ENCODE results near the gene CCDC116. TPM values are rescaled to one million over a fixed set of nuclear protein-coding genes. Genes with fewer than 3 reads are reported as not detected.
"Not testable (repeated sequence)": the region's sequence is repeated elsewhere in the genome, so short reads cannot be mapped to it uniquely, and the experiment has no call there.

Gene CCDC116
- total and polyA plus RNA-seq, 2 donors: 0.37 to 0.53 TPM

DNA sequence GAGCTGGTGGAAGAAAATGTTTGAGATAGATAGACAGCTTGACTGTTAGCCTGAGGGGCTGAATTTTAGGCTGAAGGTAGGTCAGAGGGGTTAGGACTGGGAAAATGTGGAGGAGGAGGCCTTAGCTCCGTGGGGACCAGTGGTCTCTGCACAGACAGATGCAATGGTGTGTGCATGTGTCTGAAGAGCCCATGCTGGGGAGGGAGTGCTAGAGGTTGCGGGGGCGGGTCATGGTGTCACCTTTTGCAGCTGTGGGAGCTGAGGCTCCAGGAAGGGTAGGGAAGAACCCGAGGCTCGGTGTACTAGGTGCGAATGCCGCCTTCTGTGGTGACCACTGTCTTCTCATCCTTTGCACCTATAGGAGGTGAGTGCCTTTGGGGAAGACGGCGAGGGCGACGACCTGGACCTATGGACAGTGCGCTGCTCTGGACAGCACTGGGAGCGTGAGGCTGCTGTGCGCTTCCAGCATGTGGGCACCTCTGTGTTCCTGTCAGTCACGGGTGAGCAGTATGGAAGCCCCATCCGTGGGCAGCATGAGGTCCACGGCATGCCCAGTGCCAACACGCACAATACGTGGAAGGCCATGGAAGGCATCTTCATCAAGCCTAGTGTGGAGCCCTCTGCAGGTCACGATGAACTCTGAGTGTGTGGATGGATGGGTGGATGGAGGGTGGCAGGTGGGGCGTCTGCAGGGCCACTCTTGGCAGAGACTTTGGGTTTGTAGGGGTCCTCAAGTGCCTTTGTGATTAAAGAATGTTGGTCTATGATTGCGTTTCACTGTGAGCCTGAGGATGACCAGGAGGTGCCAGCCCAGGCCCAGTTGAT is 11.2 kb downstream of the CCDC116 start:
- WGBS: 90% methylated on average over 22 of the region's 22 CpGs
- no peaks in the 10 kb centered on the region for H3K36me3 ChIP-seq (ENCODE audit: insufficient read depth)
- no peak overlapping the region for H3K4me3 ChIP-seq (ENCODE audit: low read depth, low read length)

DNA sequence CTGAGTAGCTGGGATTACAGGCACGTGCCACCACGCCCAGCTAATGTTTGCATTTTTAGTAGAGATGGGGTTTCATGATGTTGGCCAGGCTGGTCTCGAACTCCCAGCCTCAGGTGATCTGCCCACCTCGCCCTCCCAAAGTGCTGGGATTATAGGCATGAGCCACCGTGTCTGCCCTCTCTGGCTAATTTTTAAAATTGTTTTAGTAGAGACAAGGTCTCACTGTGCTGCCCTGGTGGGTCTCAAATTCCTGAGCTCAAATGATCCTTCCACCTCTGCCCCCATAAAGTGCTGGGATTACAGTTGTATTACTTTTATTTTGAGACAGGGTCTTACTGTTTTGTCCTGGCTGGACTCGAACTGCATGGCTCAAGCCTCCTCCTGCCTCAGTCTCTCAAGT is 13.0 kb downstream of the CCDC116 start:
- WGBS: 92% methylated on average over 6 of the region's 6 CpGs
- H3K4me1 ChIP-seq (ENCODE audit: insufficient read depth); H3K27ac ChIP-seq (ENCODE audit: low read depth); H3K4me3 ChIP-seq (ENCODE audit: low read depth, low read length); H3K36me3 ChIP-seq (ENCODE audit: insufficient read depth); DNase-seq (ENCODE audit: extremely low spot score): not testable (repeated sequence)

More for the DNA sequence above, 11.2 kb downstream of the CCDC116 start:
- DNase-seq (ENCODE audit: extremely low spot score): no peak
- no peak overlapping the region for H3K27ac ChIP-seq (ENCODE audit: low read depth)
- no peaks in the 10 kb centered on the region for H3K4me1 ChIP-seq (ENCODE audit: insufficient read depth)

DNA sequence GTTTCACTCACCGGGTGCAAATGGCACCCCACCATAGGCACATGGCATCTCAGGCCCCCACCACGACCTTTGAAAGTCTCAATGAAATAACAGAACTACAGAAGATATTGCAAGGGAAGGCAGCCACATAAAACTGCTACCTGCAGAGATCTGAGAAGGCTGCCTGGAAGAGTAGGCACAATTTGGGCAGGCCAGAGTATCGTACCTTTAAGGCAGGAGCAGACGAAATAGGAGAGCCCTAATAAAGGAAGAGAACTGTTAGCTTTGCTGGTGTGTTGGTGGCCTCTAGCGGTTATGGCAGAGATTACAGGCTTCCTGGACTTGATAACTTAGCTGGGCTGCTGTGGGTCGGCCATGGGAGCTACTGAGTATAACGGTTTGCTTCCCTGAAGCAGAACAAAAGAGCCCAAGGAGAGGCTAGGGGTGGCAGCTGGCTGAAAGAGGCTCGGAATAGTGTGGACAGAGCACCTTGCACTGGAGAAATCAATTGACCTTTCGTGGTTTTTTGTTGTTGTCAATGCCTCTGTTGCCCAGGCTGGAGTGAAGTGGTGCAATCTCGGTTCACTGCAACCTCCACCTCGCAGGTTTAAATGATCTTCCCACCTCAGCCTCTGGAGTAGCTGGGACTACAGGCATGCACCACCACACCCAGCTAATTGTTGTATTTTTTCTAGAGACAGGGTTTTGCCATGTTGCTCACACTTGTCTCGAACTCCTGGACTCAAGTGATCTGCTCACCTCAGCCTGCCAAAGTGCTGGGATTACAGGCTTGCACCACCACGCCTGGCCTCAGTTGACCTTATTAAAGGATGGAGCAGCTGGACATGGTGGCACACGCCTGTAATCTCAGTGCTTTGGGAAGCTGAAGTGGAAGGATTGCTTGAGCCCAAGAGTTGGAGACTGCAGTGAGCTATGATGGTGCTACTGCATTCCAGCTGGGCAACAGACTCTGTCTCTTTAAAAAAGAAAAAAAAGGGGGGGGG is 14.3 kb downstream of the CCDC116 start:
- no peaks in the 10 kb centered on the region for H3K36me3 ChIP-seq (ENCODE audit: insufficient read depth)
- 45% methylated on average over 14 of the region's 14 CpGs for WGBS
- no peak for DNase-seq (ENCODE audit: extremely low spot score)

DNA sequence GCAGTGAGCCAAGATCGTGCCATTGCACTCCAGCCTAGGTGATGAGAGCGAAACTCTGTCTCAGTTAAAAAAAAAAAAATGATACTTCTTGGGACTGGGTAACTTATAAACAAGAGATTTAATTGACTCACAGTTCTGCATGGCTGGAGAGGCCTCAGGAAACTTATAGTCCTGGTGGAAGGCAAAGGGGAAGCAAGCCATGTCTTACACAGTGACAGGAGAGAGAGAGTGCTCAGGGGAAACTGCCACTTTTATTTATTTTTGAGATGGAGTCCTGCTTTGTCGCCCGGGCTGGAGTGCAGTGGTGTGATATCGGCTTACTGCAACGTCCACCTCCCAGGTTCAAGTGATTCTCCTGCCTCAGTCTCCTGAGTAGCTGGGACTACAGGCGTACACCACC is 17.7 kb downstream of the CCDC116 start:
- H3K4me3 ChIP-seq (ENCODE audit: low read depth, low read length): no peak overlapping the region
- H3K27ac ChIP-seq (ENCODE audit: low read depth): no peak overlapping the region
- H3K4me1 ChIP-seq (ENCODE audit: insufficient read depth): no peaks in the 10 kb centered on the region
- DNase-seq (ENCODE audit: extremely low spot score): no peak
- H3K36me3 ChIP-seq (ENCODE audit: insufficient read depth): no peaks in the 10 kb centered on the region
- 95% methylated on average over 7 of the region's 7 CpGs for WGBS

More for the DNA sequence above, 14.3 kb downstream of the CCDC116 start:
- H3K4me1 ChIP-seq (ENCODE audit: insufficient read depth): no peaks in the 10 kb centered on the region
- H3K27ac ChIP-seq (ENCODE audit: low read depth): no peak overlapping the region
- no peak overlapping the region for H3K4me3 ChIP-seq (ENCODE audit: low read depth, low read length)

- no peak for DNase-seq (ENCODE audit: extremely low spot score)
- Histone ChIP-seq H3K4me3 (ENCODE audit: low read depth, low read length) (peak overlapping the region; percentile 35), H3K27ac (ENCODE audit: low read depth) (no peak overlapping the region), H3K4me1 (ENCODE audit: insufficient read depth) (no peaks in the 10 kb centered on the region), H3K36me3 (ENCODE audit: insufficient read depth) (no peaks in the 10 kb centered on the region)
- 13% methylated on average over 6 of the region's 6 CpGs for WGBS
Observed at GRCh38 chr22:21650823-21651520, 18.4 kb downstream of the CCDC116 start.

DNA sequence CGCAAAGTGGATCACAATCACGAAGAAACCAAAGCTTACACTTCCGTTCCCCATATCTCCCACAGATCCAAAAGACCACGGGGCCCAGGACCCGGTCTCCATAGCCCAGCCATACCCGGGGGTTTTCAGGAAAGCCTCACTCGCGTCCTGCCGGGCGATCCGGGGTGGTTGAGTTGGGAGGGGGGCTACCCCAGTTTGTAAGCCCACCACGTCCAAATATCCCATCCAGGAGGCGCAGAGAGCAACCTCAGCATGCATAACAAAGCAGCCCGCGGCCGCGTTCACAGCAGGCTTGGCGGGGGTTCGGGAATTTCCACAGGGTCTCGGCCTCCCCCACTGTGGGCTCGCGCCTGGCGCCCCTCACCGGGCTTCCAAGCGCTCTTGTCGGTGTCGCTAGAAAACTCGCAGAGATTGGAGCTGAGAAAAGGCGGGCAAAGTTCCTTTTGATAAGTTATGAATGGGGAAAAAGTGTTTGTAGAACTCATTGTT is 19.0 kb downstream of the CCDC116 start:
- no peaks in the 10 kb centered on the region for H3K4me1 ChIP-seq (ENCODE audit: insufficient read depth)
- DNase-seq (ENCODE audit: extremely low spot score): no peak
- peak overlapping the region; percentile 35 for H3K4me3 ChIP-seq (ENCODE audit: low read depth, low read length)
- no peaks in the 10 kb centered on the region for H3K36me3 ChIP-seq (ENCODE audit: insufficient read depth)
- WGBS: under 1% methylated on average over 29 of the region's 29 CpGs
- no peak overlapping the region for H3K27ac ChIP-seq (ENCODE audit: low read depth)

DNA sequence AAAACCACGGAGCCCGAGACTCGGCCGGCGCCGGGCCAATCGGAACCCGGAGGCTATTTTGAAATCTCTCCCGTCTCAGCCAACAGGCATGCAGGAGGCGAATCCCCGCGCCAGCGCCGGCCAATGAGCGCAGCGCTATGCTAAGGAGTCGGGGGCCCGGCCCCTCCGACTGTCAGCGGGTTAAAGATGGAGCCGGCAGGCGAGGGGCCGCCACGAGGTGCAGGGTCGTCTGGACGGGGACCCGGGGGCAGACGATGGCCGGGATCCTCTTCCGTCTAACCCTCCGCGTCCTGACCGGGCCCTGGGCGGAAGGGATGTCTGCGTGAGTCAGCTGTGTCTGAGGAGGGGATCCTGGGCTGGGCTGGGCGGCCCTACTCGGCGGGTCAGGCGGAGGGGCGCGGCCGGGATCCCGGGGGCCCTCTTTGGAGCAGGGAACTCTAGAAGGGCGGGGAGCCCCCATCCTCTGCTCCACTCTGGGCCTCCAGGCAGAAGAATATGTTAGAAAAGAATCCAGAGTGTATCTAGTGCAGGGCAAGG is 19.5 kb downstream of the CCDC116 start:
- Histone ChIP-seq H3K4me1 (ENCODE audit: insufficient read depth) (no peaks in the 10 kb centered on the region), H3K36me3 (ENCODE audit: insufficient read depth) (no peaks in the 10 kb centered on the region), H3K27ac (ENCODE audit: low read depth) (no peak overlapping the region), H3K4me3 (ENCODE audit: low read depth, low read length) (peak overlapping the region; percentile 35)
- peak; percentile 63 for DNase-seq (ENCODE audit: extremely low spot score)
- under 1% methylated on average over 44 of the region's 44 CpGs for WGBS

GRCh38 chr22:21652547-21653545 is 20.3 kb downstream of the CCDC116 start:
- H3K27ac ChIP-seq (ENCODE audit: low read depth): no peak overlapping the region
- no peaks in the 10 kb centered on the region for H3K36me3 ChIP-seq (ENCODE audit: insufficient read depth)
- WGBS: 15% methylated on average over 40 of the region's 40 CpGs

GRCh38 chr22:21657020-21657359 is 24.4 kb downstream of the CCDC116 start:
- Histone ChIP-seq H3K4me3 (ENCODE audit: low read depth, low read length) (peak overlapping the region; percentile 47), H3K27ac (ENCODE audit: low read depth) (no peak overlapping the region), H3K36me3 (ENCODE audit: insufficient read depth) (no peaks in the 10 kb centered on the region), H3K4me1 (ENCODE audit: insufficient read depth) (no peaks in the 10 kb centered on the region)
- 24% methylated on average over 17 of the region's 17 CpGs for WGBS
- DNase-seq (ENCODE audit: extremely low spot score): no peak

More at GRCh38 chr22:21652547-21653545, 20.3 kb downstream of the CCDC116 start:
- Histone ChIP-seq H3K4me3 (ENCODE audit: low read depth, low read length) (peak overlapping the region; percentile 35), H3K4me1 (ENCODE audit: insufficient read depth) (no peaks in the 10 kb centered on the region)
- no peak for DNase-seq (ENCODE audit: extremely low spot score)

GRCh38 chr22:21657360-21658032 is 24.9 kb downstream of the CCDC116 start:
- Histone ChIP-seq H3K27ac (ENCODE audit: low read depth) (no peak overlapping the region), H3K4me1 (ENCODE audit: insufficient read depth) (no peaks in the 10 kb centered on the region), H3K36me3 (ENCODE audit: insufficient read depth) (no peaks in the 10 kb centered on the region), H3K4me3 (ENCODE audit: low read depth, low read length) (peak overlapping the region; percentile 47)
- no peak for DNase-seq (ENCODE audit: extremely low spot score)
- WGBS: under 1% methylated on average over 79 of the region's 79 CpGs

DNA sequence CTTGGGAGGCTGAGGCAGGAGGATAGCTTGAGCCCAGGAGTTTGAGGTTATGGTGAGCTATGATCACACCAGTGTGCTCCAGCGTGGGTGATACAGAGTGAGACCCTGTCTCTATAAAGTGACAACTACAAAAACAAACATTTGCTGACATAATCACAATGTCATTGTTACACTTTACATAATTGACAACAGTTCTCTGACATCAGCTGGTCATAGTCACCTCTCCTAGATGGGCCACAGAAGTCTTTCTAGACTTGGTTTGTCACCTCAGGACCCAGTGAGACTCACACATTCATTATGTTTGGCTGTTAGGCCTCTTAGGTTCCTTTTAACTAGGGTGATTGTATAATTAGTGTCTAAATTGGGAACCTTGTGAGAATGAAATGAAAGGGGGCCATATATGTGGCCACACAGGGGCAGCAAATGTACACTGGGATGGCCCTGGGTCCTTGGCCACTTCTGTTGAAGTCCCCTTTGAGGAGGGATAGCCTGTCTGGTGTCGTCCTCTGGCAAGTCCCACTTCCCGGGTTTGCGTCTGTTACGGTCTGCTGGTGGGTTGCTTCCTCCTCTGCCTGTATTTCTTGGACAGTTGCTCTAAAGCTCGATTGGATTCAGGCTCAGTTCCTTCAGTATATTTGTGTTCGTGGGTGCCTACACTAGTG is 27.4 kb downstream of the CCDC116 start:
- 69% methylated on average over 7 of the region's 7 CpGs for WGBS
- no peaks in the 10 kb centered on the region for H3K36me3 ChIP-seq (ENCODE audit: insufficient read depth)
- H3K4me3 ChIP-seq (ENCODE audit: low read depth, low read length): no peak overlapping the region
- H3K4me1 ChIP-seq (ENCODE audit: insufficient read depth): no peaks in the 10 kb centered on the region
- DNase-seq (ENCODE audit: extremely low spot score): no peak
- H3K27ac ChIP-seq (ENCODE audit: low read depth): no peak overlapping the region
